Measurements from ENCODE around the gene CLCN3. TPM values are rescaled to one million over a fixed set of nuclear protein-coding genes. Genes with fewer than 3 reads are reported as not detected.

Gene CLCN3
- polyA plus RNA-seq, 3 donors: 5.3 to 7.8 (median 5.4) TPM

- Mint-ChIP-seq H3K36me3 (peaks cover 21 to 47% of the 10 kb centered on the region in 2 donors), H3K4me1 (no peaks in the 10 kb centered on the region), H3K9me3 (no peaks in the 10 kb centered on the region), H3K27ac (no peak overlapping the region), H3K27me3 (ENCODE audit: low read depth in 3 of 3) (no peaks in the 10 kb centered on the region), H3K4me3 (no peak overlapping the region)
- Histone ChIP-seq H2AFZ (ENCODE audit: insufficient read depth, low read depth, low read length, poor library complexity, severe bottlenecking) (no peak overlapping the region), H3K9ac (ENCODE audit: insufficient read depth, low read length, poor library complexity, severe bottlenecking) (no peak overlapping the region), H3K27me3 (ENCODE audit: control insufficient read depth in 2 of 2, insufficient read depth in 2 of 2, low read length in 2 of 2) (no peaks in the 10 kb centered on the region), H3K9me3 (replicated peaks in 1 of 2; ENCODE audit: control insufficient read depth in 1 of 2, insufficient read depth in 1 of 2, low read length in 2 of 2) (no peaks in the 10 kb centered on the region), H3K27ac (ENCODE audit: low read depth in 1 of 2, low read length in 2 of 2) (no peak overlapping the region), H3K79me2 (ENCODE audit: insufficient read depth, low read length) (no peaks in the 10 kb centered on the region), H3K4me2 (replicated peaks; ENCODE audit: extremely low read depth, low read length, poor library complexity, severe bottlenecking) (no peak overlapping the region), H4K20me1 (ENCODE audit: insufficient read depth, low read length) (no peaks in the 10 kb centered on the region), H3K36me3 (replicated peaks in 1 of 2; ENCODE audit: control insufficient read depth in 1 of 2, insufficient read depth in 2 of 2, low read length in 2 of 2) (peaks cover 15 to 46% of the 10 kb centered on the region in 2 donors), H3K4me1 (ENCODE audit: control insufficient read depth in 1 of 2, insufficient read depth in 2 of 2, low read length in 2 of 2) (no peaks in the 10 kb centered on the region), H3K4me3 (replicated peaks in 1 of 3; ENCODE audit: low read depth in 2 of 3, low read length in 3 of 3) (no peak overlapping the region)
- TF ChIP-seq CTCF (IDR thresholded peaks at IDR 0.05): no peak
- WGBS (ENCODE audit: insufficient coverage): 90% methylated on average over 2 of the region's 2 CpGs
- no peak for DNase-seq
- intact Hi-C loops (cut with micrococcal nuclease): no loop called here
Measured at GRCh38 chr4:169724260-169724659, 103.9 kb downstream of the CLCN3 start.

GRCh38 chr4:169727616-169728015 is 107.2 kb downstream of the CLCN3 start:
- no peak for TF ChIP-seq CTCF (IDR thresholded peaks at IDR 0.05)
- Histone ChIP-seq H3K27me3 (ENCODE audit: control insufficient read depth in 2 of 2, insufficient read depth in 2 of 2, low read length in 2 of 2) (no peaks in the 10 kb centered on the region), H3K4me2 (replicated peaks; ENCODE audit: extremely low read depth, low read length, poor library complexity, severe bottlenecking) (no peak overlapping the region), H2AFZ (ENCODE audit: insufficient read depth, low read depth, low read length, poor library complexity, severe bottlenecking) (no peak overlapping the region), H3K27ac (ENCODE audit: low read depth in 1 of 2, low read length in 2 of 2) (peak overlapping the region in 1 of 2 donors; percentile 41), H3K4me3 (replicated peaks in 1 of 3; ENCODE audit: low read depth in 2 of 3, low read length in 3 of 3) (no peak overlapping the region), H3K4me1 (ENCODE audit: control insufficient read depth in 1 of 2, insufficient read depth in 2 of 2, low read length in 2 of 2) (no peaks in the 10 kb centered on the region), H4K20me1 (ENCODE audit: insufficient read depth, low read length) (no peaks in the 10 kb centered on the region), H3K9me3 (replicated peaks in 1 of 2; ENCODE audit: control insufficient read depth in 1 of 2, insufficient read depth in 1 of 2, low read length in 2 of 2) (no peaks in the 10 kb centered on the region), H3K9ac (ENCODE audit: insufficient read depth, low read length, poor library complexity, severe bottlenecking) (no peak overlapping the region), H3K36me3 (replicated peaks in 1 of 2; ENCODE audit: control insufficient read depth in 1 of 2, insufficient read depth in 2 of 2, low read length in 2 of 2) (peaks cover 15 to 57% of the 10 kb centered on the region in 2 donors), H3K79me2 (ENCODE audit: insufficient read depth, low read length) (no peaks in the 10 kb centered on the region)
- Mint-ChIP-seq H3K36me3 (peaks cover 24 to 48% of the 10 kb centered on the region in 2 donors), H3K27me3 (ENCODE audit: low read depth in 3 of 3) (no peaks in the 10 kb centered on the region), H3K27ac (no peak overlapping the region), H3K4me3 (no peak overlapping the region), H3K9me3 (no peaks in the 10 kb centered on the region), H3K4me1 (no peaks in the 10 kb centered on the region)
- DNase-seq: no peak
- intact Hi-C loops (cut with micrococcal nuclease): no loop called here

All from CD14-positive monocyte (primary cell).